Daoy (cell line): ENCODE data around the gene GSKIP. TPM values are rescaled to one million over a fixed set of nuclear protein-coding genes. Genes with fewer than 3 reads are reported as not detected.
A peak's percentile ranks its signal among the peaks of the same experiment; 100 is the strongest.

Experiments used
- DNase-seq: peaks from one replicate; pipeline ENCODE4 v3.0.0-alpha.2; 2015; ENCODE audit warnings: low read depth
- total RNA-seq: library from RNA; depleted of rRNA; stranded (reverse); fragments of >200 nt; shearing (Covaris generic); gene quantifications from 2 replicates; pipeline ENCODE4 v1.2.3, GENCODE V29; 2014; rRNA removed

The GSKIP gene
- total RNA-seq, 1 experiment from 2014 or later: 68.0 TPM

- no peak for DNase-seq
Observed at GRCh38 chr14:96417254-96417653, 53.9 kb downstream of the GSKIP start.

DNA sequence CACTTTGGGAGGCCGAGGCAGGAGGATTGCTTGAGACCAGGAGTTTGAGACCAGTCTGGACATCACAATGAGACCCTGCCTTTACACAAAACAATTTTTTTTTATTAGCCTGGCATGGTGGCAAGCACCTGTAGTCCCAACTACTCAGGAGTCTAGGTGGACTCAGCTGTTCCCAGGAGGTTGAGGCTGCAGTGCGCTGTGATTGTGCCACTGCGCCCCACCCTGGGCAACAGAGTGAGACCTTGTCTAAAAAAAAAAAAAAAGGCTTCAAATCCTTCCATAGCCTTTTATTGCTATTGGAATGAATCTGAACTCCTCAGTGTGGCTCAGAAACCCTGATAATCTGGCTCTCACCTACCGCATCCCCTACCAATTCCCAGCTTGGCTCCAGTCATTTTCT lies 54.7 kb downstream of the GSKIP start:
- no peak for DNase-seq

DNA sequence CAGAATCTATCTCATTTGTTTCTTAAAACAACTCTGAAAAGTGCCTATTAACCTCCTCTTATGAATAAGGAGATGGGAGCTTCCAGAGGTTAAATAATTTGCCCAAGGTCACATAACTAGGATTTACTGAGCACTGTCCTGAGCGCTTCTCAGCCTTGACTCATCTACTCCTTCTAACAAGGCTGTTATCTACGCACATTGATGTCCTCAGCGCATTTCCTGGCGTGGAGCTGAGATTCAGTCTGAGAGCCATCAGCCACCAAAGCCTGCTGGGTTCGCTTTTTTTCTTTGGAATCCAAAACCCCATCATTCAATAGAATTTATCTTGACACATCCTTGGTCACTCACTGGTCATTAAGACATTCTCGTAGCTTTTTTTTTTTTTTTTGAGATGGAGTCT lies 57.9 kb downstream of the GSKIP start:
- DNase-seq: no peak

GRCh38 chr14:96422992-96423391 lies 59.7 kb downstream of the GSKIP start:
- no peak for DNase-seq

DNA sequence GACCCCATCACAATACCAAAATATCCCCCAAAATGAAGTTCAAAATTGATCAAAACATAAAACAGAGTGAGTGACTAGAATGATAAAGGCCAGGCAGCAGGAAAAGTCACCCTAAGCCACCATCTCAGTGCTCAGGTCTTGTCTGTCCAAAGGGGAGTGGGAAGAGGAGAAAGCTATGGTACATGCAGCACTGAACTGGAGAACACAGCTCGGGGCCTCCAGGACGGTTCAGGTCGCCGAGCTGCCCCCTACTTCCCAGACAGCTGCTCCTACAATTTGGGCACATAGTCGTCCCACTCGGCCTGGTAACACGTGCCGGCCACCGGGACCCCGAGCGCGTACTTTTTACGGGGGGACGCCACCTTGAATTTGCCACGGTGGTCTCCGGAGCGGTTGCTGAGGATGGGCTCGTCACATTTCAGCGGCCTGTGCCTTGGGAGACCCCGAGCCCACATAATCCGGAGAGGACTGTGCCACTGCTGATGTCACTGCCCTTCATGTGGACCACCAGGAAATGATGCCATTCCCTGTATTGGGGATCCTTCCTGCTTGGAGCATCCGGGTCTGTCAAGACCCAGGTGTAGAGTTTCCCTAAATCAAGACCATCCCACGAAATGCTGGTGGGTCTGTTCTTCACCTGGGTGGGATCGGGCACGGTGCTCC lies 60.3 kb downstream of the GSKIP start:
- no peak for DNase-seq

DNA sequence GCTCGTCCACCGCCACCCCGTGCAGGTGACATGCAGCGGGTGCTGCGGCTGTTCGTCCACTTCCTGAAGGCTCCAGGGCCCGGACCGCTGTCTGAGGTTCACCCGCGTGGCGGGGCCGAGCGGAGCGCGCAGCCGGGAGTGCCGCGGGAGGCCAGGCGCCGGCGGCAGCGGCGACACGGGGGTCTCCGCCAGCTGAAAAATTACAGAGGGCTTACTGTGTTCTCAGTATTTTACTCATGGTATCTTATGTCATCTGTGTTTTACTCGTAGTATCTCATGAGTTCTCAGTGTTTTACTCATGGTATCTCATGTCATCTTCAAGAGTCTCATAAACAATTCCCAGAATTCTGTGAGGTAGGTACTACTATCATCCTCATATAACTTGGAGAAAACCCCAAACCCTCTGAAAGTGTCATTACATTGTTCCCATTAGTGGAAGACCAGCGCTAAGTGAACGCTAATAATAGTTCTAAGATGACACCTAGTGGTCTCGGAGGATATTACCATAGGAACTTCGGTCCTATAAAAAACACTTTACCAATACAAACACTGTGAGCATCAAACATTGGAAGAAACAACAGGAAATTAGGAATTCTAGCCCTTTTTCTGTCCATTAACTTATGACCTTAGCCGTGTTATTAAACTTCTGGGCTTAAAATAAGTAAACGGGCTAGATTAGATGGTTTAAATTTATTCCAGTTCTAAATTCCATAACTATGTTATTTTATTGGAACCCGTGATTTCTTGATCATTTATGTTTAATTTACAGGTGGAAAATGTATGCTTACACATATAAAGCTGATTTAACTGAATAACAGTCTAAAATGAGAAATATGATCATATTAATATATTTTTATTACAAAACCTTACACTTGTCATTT lies 61.0 kb downstream of the GSKIP start:
- DNase-seq: peak; percentile 65

- DNase-seq: no peak
Observed at GRCh38 chr14:96434040-96434439, 70.7 kb downstream of the GSKIP start.

Other genes starting within 250 kb of the GSKIP start
- gene BDKRB2, start 158.7 kb upstream of the GSKIP start, total RNA-seq: 4.6 and 8.5 TPM in 2 replicates
- gene BDKRB1, start 107.3 kb upstream of the GSKIP start, total RNA-seq: 0.97 and 1.5 TPM in 2 replicates
- gene ATG2B, start 185 bp upstream of the GSKIP start, total RNA-seq: 9.2 and 12.4 TPM in 2 replicates
- gene AK7, start 28.6 kb downstream of the GSKIP start, total RNA-seq: 1.0 and 1.7 TPM in 2 replicates
- 83.2 and 93.3 TPM in 2 replicates for gene PAPOLA, start 138.9 kb downstream of the GSKIP start, total RNA-seq